HEK293 (cell line): ENCODE measurements around the gene IGSF9.
A peak's percentile ranks its signal among the peaks of the same experiment; 100 is the strongest.

Experiments
- KLF16 ChIP-seq: fragments of 450-650 bp; formaldehyde crosslinking; IDR thresholded peaks from 2 replicates; pipeline ENCODE4 v1.5.1; 2017; ENCODE audit warnings: missing biosample characterization, missing genetic modification characterization
- MZF1 ChIP-seq: fragments of 450-650 bp; formaldehyde crosslinking; IDR thresholded peaks from 2 replicates; pipeline ENCODE4 v1.5.1; 2017; ENCODE audit warnings: missing biosample characterization, missing genetic modification characterization, borderline replicate concordance
- PRDM1 ChIP-seq: fragments of 450-650 bp; formaldehyde crosslinking; IDR thresholded peaks from 2 replicates; pipeline ENCODE4; 2016; ENCODE audit warnings: missing biosample characterization, missing genetic modification characterization
- SCRT2 ChIP-seq: fragments of 450-650 bp; formaldehyde crosslinking; IDR thresholded peaks from 2 replicates; pipeline ENCODE4 v1.5.1; 2016; ENCODE audit warnings: missing biosample characterization, missing genetic modification characterization
- SP2 ChIP-seq: fragments of 450-650 bp; formaldehyde crosslinking; IDR thresholded peaks from 2 replicates; pipeline ENCODE4 v1.5.1; 2016; ENCODE audit warnings: missing biosample characterization, missing genetic modification characterization
- WT1 ChIP-seq: fragments of 450-650 bp; formaldehyde crosslinking; IDR thresholded peaks from 2 replicates; pipeline ENCODE4 v1.5.1; 2016; ENCODE audit warnings: missing biosample characterization, missing genetic modification characterization
- ZFP3 ChIP-seq: fragments of 450-650 bp; formaldehyde crosslinking; IDR thresholded peaks from 2 replicates; pipeline ENCODE4 v1.5.1; 2016; ENCODE audit warnings: low read depth, missing biosample characterization, missing genetic modification characterization
- ZNF146 ChIP-seq: fragments of 450-650 bp; formaldehyde crosslinking; IDR thresholded peaks from 2 replicates; pipeline ENCODE4 v1.5.1; 2016; ENCODE audit warnings: missing biosample characterization, missing genetic modification characterization
- ZNF239 ChIP-seq: fragments of 450-650 bp; formaldehyde crosslinking; IDR thresholded peaks from 2 replicates; pipeline ENCODE4 v1.5.1; 2016; ENCODE audit warnings: missing biosample characterization, missing genetic modification characterization
- ZNF335 ChIP-seq: fragments of 450-650 bp; formaldehyde crosslinking; conservative IDR thresholded peaks from 2 replicates; pipeline ENCODE4 v1.5.1; 2016; ENCODE audit warnings: missing biosample characterization, missing genetic modification characterization
- ZNF600 ChIP-seq: fragments of 450-650 bp; formaldehyde crosslinking; IDR thresholded peaks from 2 replicates; pipeline ENCODE4 v1.5.1; 2016; ENCODE audit warnings: missing biosample characterization, missing genetic modification characterization
- ZNF76 ChIP-seq: fragments of 450-650 bp; formaldehyde crosslinking; IDR thresholded peaks from 2 replicates; pipeline ENCODE4; 2016; ENCODE audit warnings: low read depth, missing biosample characterization, missing genetic modification characterization, borderline replicate concordance
- ZNF777 ChIP-seq: fragments of 450-650 bp; formaldehyde crosslinking; IDR thresholded peaks from 2 replicates; pipeline ENCODE4 v1.5.1; 2017; ENCODE audit warnings: missing biosample characterization, missing genetic modification characterization, borderline replicate concordance
- TF ChIP-seq, protein P1 (sequence below): fragments of 450-650 bp; formaldehyde crosslinking; IDR thresholded peaks from 2 replicates; pipeline ENCODE4 v1.5.1; 2016; ENCODE audit warnings: missing biosample characterization, missing genetic modification characterization
- TF ChIP-seq, protein P2 (sequence below): fragments of 450-650 bp; formaldehyde crosslinking; IDR thresholded peaks from 2 replicates; pipeline ENCODE4 v1.5.1; 2016; ENCODE audit warnings: missing biosample characterization, missing genetic modification characterization
- TF ChIP-seq, protein P3 (sequence below): fragments of 450-650 bp; formaldehyde crosslinking; IDR thresholded peaks from 2 replicates; pipeline ENCODE4 v1.5.1; 2017; ENCODE audit warnings: missing biosample characterization, missing genetic modification characterization
- TF ChIP-seq, protein P4 (sequence below): fragments of 450-650 bp; formaldehyde crosslinking; IDR thresholded peaks from 2 replicates; pipeline ENCODE4 v1.5.1; 2016; ENCODE audit warnings: missing biosample characterization, missing genetic modification characterization, borderline replicate concordance
- TF ChIP-seq, protein P5 (sequence below): fragments of 450-650 bp; formaldehyde crosslinking; IDR thresholded peaks from 2 replicates; pipeline ENCODE4 v1.5.1; 2016; ENCODE audit warnings: missing biosample characterization, missing genetic modification characterization
- TF ChIP-seq, protein P6 (sequence below): fragments of 450-650 bp; formaldehyde crosslinking; IDR thresholded peaks from 2 replicates; pipeline ENCODE4 v1.5.1; 2016; ENCODE audit warnings: missing biosample characterization, missing genetic modification characterization
- TF ChIP-seq, protein P7 (sequence below): fragments of 450-650 bp; IDR thresholded peaks from 2 replicates; pipeline ENCODE4 v1.5.1; 2018; ENCODE audit warnings: missing biosample characterization, missing genetic modification characterization

The IGSF9 gene

DNA sequence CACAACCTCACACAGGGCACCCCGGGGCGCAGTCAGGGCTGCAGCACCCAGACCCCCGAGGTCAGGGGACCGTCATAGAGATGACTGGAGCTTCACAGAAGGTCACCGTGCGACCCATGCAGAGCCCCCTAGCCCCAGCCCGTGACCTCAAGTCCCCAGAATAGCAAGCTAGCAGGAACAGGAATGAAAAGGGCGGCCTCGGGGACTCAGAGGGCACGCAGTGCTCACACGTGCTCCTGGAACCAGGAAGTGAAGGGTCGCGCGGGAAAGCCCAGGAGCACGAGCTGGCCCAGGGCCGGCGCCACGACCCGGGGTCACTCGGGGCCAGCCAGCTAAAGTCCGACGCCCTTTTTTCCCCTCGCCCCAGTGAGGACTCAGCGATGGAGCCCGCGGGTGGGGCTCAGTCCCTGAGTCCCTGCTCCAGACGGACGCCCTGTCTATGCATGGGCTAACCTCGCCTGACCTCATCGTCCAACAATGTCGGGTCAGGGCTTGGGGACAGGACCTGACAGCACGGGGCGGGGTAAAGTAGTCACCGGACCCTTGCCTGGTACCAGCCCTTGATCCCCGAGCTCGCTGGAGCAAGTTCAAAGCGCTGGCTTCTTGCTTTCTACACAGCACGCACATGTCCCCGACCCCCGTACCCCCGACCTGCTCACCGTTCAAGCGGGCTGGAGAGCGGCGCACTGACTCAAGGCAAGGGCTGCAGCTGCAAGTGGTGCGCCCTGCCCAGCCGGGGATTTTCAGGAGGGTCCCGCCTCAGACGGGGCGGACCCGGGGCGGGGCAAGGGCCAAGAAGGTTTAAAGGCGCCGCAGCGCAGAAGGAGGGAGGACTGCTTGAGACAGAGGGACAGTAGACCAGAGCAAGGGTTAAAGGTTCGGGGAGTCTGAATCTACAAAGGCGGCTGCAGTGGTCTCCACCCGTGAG is 20.4 kb downstream of the IGSF9 start, which contains the start of gene TAGLN2 (continued):
- TF ChIP-seq, protein P1, sequence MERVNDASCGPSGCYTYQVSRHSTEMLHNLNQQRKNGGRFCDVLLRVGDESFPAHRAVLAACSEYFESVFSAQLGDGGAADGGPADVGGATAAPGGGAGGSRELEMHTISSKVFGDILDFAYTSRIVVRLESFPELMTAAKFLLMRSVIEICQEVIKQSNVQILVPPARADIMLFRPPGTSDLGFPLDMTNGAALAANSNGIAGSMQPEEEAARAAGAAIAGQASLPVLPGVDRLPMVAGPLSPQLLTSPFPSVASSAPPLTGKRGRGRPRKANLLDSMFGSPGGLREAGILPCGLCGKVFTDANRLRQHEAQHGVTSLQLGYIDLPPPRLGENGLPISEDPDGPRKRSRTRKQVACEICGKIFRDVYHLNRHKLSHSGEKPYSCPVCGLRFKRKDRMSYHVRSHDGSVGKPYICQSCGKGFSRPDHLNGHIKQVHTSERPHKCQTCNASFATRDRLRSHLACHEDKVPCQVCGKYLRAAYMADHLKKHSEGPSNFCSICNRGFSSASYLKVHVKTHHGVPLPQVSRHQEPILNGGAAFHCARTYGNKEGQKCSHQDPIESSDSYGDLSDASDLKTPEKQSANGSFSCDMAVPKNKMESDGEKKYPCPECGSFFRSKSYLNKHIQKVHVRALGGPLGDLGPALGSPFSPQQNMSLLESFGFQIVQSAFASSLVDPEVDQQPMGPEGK (tag by site-specific recombination) = peak; percentile 54
- TF ChIP-seq ZNF146 (tag by site-specific recombination) (no peak), ZNF76 (tag by site-specific recombination) (no peak; the same call in 1 of the 2 replicates), ZNF335 (tag by site-specific recombination) (peak; percentile 70), ZFP3 (tag by site-specific recombination) (no peak; the same call in 1 of the 2 replicates), ZNF777 (tag by site-specific recombination) (0 out of 2 replicates have a peak, but pooled peaks have one; percentile 66), MZF1 (tag by site-specific recombination) (no peak), ZNF600 (tag by site-specific recombination) (no peak), SP2 (tag by site-specific recombination) (peak; percentile 93), WT1 (tag by site-specific recombination) (no peak), ZNF239 (tag by site-specific recombination) (0 out of 2 replicates have a peak, but pooled peaks have one; percentile 56), SCRT2 (tag by site-specific recombination) (peak; percentile 78), KLF16 (peak; percentile 75), PRDM1 (tag by site-specific recombination) (no peak)
- TF ChIP-seq, protein P2, sequence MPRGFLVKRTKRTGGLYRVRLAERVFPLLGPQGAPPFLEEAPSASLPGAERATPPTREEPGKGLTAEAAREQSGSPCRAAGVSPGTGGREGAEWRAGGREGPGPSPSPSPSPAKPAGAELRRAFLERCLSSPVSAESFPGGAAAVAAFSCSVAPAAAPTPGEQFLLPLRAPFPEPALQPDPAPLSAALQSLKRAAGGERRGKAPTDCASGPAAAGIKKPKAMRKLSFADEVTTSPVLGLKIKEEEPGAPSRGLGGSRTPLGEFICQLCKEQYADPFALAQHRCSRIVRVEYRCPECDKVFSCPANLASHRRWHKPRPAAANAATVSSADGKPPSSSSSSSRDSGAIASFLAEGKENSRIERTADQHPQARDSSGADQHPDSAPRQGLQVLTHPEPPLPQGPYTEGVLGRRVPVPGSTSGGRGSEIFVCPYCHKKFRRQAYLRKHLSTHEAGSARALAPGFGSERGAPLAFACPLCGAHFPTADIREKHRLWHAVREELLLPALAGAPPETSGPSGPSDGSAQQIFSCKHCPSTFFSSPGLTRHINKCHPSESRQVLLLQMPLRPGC (tag by site-specific recombination) = no peak
- TF ChIP-seq, protein P3, sequence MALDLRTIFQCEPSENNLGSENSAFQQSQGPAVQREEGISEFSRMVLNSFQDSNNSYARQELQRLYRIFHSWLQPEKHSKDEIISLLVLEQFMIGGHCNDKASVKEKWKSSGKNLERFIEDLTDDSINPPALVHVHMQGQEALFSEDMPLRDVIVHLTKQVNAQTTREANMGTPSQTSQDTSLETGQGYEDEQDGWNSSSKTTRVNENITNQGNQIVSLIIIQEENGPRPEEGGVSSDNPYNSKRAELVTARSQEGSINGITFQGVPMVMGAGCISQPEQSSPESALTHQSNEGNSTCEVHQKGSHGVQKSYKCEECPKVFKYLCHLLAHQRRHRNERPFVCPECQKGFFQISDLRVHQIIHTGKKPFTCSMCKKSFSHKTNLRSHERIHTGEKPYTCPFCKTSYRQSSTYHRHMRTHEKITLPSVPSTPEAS (tag by site-specific recombination) = peak; percentile 1; the same call in 1 of the 2 replicates
- TF ChIP-seq, protein P4, sequence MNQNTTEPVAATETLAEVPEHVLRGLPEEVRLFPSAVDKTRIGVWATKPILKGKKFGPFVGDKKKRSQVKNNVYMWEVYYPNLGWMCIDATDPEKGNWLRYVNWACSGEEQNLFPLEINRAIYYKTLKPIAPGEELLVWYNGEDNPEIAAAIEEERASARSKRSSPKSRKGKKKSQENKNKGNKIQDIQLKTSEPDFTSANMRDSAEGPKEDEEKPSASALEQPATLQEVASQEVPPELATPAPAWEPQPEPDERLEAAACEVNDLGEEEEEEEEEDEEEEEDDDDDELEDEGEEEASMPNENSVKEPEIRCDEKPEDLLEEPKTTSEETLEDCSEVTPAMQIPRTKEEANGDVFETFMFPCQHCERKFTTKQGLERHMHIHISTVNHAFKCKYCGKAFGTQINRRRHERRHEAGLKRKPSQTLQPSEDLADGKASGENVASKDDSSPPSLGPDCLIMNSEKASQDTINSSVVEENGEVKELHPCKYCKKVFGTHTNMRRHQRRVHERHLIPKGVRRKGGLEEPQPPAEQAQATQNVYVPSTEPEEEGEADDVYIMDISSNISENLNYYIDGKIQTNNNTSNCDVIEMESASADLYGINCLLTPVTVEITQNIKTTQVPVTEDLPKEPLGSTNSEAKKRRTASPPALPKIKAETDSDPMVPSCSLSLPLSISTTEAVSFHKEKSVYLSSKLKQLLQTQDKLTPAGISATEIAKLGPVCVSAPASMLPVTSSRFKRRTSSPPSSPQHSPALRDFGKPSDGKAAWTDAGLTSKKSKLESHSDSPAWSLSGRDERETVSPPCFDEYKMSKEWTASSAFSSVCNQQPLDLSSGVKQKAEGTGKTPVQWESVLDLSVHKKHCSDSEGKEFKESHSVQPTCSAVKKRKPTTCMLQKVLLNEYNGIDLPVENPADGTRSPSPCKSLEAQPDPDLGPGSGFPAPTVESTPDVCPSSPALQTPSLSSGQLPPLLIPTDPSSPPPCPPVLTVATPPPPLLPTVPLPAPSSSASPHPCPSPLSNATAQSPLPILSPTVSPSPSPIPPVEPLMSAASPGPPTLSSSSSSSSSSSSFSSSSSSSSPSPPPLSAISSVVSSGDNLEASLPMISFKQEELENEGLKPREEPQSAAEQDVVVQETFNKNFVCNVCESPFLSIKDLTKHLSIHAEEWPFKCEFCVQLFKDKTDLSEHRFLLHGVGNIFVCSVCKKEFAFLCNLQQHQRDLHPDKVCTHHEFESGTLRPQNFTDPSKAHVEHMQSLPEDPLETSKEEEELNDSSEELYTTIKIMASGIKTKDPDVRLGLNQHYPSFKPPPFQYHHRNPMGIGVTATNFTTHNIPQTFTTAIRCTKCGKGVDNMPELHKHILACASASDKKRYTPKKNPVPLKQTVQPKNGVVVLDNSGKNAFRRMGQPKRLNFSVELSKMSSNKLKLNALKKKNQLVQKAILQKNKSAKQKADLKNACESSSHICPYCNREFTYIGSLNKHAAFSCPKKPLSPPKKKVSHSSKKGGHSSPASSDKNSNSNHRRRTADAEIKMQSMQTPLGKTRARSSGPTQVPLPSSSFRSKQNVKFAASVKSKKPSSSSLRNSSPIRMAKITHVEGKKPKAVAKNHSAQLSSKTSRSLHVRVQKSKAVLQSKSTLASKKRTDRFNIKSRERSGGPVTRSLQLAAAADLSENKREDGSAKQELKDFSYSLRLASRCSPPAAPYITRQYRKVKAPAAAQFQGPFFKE (tag by site-specific recombination) = no peak
- TF ChIP-seq, protein P5, sequence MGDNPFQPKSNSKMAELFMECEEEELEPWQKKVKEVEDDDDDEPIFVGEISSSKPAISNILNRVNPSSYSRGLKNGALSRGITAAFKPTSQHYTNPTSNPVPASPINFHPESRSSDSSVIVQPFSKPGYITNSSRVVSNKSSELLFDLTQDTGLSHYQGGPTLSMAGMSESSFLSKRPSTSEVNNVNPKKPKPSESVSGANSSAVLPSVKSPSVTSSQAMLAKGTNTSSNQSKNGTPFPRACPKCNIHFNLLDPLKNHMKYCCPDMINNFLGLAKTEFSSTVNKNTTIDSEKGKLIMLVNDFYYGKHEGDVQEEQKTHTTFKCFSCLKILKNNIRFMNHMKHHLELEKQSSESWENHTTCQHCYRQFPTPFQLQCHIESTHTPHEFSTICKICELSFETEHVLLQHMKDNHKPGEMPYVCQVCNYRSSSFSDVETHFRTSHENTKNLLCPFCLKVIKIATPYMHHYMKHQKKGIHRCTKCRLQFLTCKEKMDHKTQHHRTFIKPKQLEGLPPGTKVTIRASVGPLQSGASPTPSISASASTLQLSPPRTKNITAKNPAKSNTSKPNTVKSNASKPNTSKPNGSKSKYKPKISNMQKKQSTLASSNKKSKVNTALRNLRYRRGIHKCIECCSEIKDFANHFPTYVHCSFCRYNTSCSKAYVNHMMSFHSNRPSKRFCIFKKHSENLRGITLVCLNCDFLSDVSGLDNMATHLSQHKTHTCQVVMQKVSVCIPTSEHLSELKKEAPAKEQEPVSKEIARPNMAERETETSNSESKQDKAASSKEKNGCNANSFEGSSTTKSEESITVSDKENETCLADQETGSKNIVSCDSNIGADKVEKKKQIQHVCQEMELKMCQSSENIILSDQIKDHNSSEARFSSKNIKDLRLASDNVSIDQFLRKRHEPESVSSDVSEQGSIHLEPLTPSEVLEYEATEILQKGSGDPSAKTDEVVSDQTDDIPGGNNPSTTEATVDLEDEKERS (tag by site-specific recombination) = no peak
- TF ChIP-seq, protein P6, sequence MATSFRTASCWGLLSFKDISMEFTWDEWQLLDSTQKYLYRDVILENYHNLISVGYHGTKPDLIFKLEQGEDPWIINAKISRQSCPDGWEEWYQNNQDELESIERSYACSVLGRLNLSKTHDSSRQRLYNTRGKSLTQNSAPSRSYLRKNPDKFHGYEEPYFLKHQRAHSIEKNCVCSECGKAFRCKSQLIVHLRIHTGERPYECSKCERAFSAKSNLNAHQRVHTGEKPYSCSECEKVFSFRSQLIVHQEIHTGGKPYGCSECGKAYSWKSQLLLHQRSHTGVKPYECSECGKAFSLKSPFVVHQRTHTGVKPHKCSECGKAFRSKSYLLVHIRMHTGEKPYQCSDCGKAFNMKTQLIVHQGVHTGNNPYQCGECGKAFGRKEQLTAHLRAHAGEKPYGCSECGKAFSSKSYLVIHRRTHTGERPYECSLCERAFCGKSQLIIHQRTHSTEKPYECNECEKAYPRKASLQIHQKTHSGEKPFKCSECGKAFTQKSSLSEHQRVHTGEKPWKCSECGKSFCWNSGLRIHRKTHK (tag by site-specific recombination) = no peak
- TF ChIP-seq, protein P7, sequence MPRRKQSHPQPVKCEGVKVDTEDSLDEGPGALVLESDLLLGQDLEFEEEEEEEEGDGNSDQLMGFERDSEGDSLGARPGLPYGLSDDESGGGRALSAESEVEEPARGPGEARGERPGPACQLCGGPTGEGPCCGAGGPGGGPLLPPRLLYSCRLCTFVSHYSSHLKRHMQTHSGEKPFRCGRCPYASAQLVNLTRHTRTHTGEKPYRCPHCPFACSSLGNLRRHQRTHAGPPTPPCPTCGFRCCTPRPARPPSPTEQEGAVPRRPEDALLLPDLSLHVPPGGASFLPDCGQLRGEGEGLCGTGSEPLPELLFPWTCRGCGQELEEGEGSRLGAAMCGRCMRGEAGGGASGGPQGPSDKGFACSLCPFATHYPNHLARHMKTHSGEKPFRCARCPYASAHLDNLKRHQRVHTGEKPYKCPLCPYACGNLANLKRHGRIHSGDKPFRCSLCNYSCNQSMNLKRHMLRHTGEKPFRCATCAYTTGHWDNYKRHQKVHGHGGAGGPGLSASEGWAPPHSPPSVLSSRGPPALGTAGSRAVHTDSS = no peak
